HG02981 (cell line): Measurements from ENCODE around the gene KAT14.
"Not testable (repeated sequence)": the region's sequence is repeated elsewhere in the genome, so short reads cannot be mapped to it uniquely, and the experiment has no call there.

Experiments
- ATAC-seq: cut with Tn5 transposase; IDR thresholded peaks from one replicate; pipeline ENCODE4 v1.9.1; 2021; ENCODE audit warnings: mild to moderate bottlenecking, moderate library complexity; ENCODE audit not compliant: unreplicated experiment

The KAT14 gene

GRCh38 chr20:18156045-18156444 is 18.4 kb downstream of the KAT14 start:
- no peak for ATAC-seq

- ATAC-seq, result no peak
Observed at GRCh38 chr20:18164356-18164755, 26.7 kb downstream of the KAT14 start.

- no peak for ATAC-seq
Observed at GRCh38 chr20:18165553-18165952, 27.9 kb downstream of the KAT14 start.

GRCh38 chr20:18166241-18166881 is 28.7 kb downstream of the KAT14 start:
- no peak for ATAC-seq

GRCh38 chr20:18166950-18167349 is 29.3 kb downstream of the KAT14 start:
- ATAC-seq, result no peak

DNA sequence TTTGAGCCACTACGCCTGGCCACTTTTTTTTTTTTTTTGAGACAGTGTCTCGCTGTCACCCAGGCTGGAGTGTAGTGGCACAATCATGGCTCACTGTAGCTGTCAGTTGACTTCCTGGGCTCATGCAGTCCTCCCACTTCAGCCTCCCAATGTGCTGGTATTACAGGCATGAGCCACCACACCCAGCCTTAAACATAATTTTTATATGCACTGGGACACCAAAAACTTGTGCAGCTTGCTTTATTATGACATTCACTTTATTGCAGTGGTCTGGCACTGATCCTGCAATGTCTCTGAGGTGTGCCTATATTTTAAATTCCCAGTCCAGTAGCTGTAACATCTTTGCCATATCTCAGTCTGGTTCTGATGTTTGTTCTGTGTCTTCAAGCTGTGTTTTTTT is 34.7 kb downstream of the KAT14 start:
- no peak for ATAC-seq

GRCh38 chr20:18174906-18175683 is 37.4 kb downstream of the KAT14 start:
- ATAC-seq, result no peak

GRCh38 chr20:18176318-18176785 is 38.7 kb downstream of the KAT14 start:
- no peak for ATAC-seq

GRCh38 chr20:18180366-18180765 is 42.7 kb downstream of the KAT14 start:
- ATAC-seq, result not testable (repeated sequence)

DNA sequence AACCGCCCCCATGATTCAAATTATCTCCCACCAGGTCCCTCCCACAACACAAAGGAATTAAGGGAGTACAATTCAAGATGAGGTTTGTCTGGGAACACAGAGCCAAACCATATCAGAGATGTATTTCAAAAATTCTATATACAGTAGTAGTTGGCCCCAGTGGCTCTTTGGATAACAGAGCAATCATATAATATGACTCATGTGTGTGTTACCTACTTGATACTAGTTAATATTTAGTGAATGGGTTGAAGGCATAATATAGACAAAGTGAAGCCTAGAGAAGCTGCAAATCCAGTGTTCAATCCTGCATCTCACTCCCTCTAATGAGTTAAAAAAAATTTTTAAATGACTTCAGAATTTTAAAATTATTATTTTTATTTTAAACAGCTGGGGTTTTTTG is 43.2 kb downstream of the KAT14 start:
- ATAC-seq, result no peak

DNA sequence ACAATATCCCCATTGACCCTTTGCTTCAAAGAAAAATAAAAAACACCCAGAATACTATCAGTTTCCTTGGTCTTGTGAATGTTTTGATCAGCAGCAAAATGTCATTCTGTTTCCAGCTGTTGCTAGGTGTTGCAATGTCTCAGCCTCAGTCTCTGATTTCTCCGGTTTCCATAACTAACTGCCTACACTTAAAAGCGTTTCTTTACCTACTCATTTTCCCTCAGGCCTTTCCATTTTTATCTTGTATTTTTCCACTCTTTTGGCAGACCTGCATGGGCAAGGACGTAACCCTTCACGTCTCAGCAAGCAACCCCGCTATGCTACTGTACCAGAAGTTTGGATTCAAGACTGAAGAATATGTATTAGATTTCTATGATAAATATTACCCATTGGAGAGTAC is 49.4 kb downstream of the KAT14 start:
- ATAC-seq, result no peak

- ATAC-seq, result no peak
Observed at GRCh38 chr20:18188434-18188833, 50.8 kb downstream of the KAT14 start.

GRCh38 chr20:18190338-18191233 is 52.9 kb downstream of the KAT14 start:
- ATAC-seq, result no peak

- no peak for ATAC-seq
Observed at GRCh38 chr20:18191306-18191705, 53.6 kb downstream of the KAT14 start.

DNA sequence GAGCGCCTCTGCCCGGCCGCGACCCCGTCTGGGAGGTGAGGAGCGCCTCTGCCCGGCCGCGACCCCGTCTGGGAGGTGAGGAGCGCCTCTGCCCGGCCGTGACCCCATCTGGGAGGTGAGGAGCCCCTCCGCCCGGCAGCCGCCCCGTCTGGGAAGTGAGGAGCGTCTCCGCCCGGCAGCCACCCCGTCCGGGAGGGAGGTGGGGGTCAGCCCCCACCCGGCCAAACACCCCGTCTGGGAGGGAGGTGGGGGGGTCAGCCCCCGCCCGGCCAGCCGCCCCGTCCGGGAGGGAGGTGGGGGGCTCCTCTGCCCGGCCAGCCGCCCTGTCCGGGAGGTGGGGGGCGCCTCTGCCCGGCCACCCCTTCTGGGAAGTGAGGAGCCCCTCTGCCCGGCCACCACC is 56.8 kb downstream of the KAT14 start:
- not testable (repeated sequence) for ATAC-seq

GRCh38 chr20:18195931-18196330 is 58.3 kb downstream of the KAT14 start:
- ATAC-seq, result no peak

DNA sequence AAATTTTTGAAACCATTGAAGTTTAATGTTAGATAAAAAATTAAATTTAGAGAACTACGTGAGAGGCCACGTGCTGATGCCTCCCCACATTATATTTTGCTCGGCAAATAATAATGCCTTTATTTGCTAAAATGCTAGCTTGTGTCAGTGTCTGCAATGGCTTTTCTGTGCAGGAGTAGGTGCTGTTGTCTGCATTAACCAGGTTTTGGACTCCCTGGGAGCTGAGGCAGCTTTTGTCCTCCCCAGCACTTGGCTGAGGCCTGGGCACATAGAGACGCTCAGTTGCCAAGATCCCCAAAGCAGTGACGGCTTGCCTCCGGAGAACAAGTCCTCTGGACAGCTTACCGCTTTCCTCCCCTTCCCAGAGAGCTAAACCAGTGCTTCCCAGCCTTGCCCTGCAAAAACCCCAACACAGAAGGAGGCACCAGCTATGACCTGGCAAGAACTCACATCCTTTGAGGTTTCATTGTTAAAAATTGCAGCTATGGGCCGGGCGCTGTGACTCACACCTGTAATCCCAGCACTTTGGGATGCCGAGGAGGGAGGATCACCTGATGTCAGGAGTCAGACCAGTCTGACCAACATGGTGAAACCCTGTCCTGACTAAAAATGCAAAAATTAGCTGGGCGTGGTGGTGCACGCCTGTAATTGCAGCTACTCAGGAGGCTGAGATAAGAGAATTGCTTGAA is 59.9 kb downstream of the KAT14 start:
- no peak for ATAC-seq

- ATAC-seq, result no peak
Observed at GRCh38 chr20:18202966-18203365, 65.3 kb downstream of the KAT14 start.

- ATAC-seq, result not testable (repeated sequence)
Observed at GRCh38 chr20:18203700-18204099, 66.0 kb downstream of the KAT14 start.

DNA sequence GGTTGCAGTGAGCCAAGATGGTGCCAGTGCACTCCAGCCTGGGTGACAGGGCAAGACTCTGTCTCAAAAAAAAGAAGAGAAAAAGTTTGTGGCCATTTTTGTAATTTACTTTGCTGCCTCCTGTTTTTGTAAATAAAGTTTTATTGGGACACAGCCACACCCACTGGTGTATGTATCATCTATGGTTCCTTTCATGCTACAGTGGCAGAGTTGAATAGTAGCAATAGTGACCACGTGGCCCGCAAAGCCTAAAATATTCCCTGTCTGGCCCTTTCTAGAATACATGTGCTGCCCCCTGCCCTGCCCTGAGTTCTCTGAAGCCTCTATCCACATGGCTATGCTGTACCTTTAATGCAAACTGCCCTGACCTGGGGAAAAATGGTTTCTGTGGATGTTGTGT is 75.3 kb downstream of the KAT14 start:
- no peak for ATAC-seq

- no peak for ATAC-seq
Observed at GRCh38 chr20:18215566-18215965, 77.9 kb downstream of the KAT14 start.
